ENCODE results near the gene ERC2.

GRCh38 chr3:55579496-55579895 lies 888.8 kb downstream of the ERC2 start:
- TF ChIP-seq CTCF (conservative IDR thresholded peaks at IDR 0.05; ENCODE audit: low read length) (no peak), EZH2phosphoT487 (IDR thresholded peaks at IDR 0.05; ENCODE audit: borderline replicate concordance) (no peak)
